ENCODE results near the gene LHFPL3. TPM values are rescaled to one million over a fixed set of nuclear protein-coding genes. Genes with fewer than 3 reads are reported as not detected.
A peak's percentile ranks its signal among the peaks of the same experiment; 100 is the strongest.
"Not testable (repeated sequence)": the region's sequence is repeated elsewhere in the genome, so short reads cannot be mapped to it uniquely, and the experiment has no call there.

Gene LHFPL3
- polyA plus RNA-seq, 1 of the 3 experiments (the other 2 are of a cell fraction): not detected

DNA sequence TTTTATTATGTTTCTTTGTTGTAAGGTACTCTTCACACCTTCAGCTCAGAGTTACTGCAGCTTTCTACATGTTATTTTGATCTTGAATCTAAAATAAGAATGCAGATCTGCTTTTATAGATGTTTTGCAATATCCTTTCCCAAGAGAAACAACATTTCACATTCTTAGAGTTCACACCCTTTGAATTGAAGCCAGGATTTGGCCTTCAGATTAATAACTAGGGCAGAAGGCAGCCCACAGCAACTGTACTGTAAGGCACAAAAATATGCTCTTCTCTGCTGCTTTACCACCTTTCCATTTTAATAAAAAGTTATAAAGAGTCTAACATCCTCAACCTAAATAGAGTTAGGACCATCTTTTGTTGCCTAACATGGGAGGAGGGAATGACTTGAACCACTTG, 224.7 kb downstream of the LHFPL3 start (continued):
- TF ChIP-seq, protein P1, sequence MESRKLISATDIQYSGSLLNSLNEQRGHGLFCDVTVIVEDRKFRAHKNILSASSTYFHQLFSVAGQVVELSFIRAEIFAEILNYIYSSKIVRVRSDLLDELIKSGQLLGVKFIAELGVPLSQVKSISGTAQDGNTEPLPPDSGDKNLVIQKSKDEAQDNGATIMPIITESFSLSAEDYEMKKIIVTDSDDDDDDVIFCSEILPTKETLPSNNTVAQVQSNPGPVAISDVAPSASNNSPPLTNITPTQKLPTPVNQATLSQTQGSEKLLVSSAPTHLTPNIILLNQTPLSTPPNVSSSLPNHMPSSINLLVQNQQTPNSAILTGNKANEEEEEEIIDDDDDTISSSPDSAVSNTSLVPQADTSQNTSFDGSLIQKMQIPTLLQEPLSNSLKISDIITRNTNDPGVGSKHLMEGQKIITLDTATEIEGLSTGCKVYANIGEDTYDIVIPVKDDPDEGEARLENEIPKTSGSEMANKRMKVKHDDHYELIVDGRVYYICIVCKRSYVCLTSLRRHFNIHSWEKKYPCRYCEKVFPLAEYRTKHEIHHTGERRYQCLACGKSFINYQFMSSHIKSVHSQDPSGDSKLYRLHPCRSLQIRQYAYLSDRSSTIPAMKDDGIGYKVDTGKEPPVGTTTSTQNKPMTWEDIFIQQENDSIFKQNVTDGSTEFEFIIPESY (IDR thresholded peaks at IDR 0.05; ENCODE audit: borderline replicate concordance, low read depth): no peak
- no peak for TF ChIP-seq JUND (IDR thresholded peaks at IDR 0.05)
- TF ChIP-seq MXI1 (IDR thresholded peaks at IDR 0.05; ENCODE audit: low read depth, low read length): no peak
- TF ChIP-seq ELF1 (IDR thresholded peaks at IDR 0.05): no peak
- TF ChIP-seq TEAD4 (IDR thresholded peaks at IDR 0.05; ENCODE audit: borderline replicate concordance, insufficient read depth): no peak
- no peak for TF ChIP-seq MEF2A (IDR thresholded peaks at IDR 0.05; ENCODE audit: borderline replicate concordance, low read depth)
- TF ChIP-seq RCOR1 (IDR thresholded peaks at IDR 0.05; ENCODE audit: low read length): no peak
- no peak for TF ChIP-seq NFIC (IDR thresholded peaks at IDR 0.05; ENCODE audit: borderline replicate concordance)

DNA sequence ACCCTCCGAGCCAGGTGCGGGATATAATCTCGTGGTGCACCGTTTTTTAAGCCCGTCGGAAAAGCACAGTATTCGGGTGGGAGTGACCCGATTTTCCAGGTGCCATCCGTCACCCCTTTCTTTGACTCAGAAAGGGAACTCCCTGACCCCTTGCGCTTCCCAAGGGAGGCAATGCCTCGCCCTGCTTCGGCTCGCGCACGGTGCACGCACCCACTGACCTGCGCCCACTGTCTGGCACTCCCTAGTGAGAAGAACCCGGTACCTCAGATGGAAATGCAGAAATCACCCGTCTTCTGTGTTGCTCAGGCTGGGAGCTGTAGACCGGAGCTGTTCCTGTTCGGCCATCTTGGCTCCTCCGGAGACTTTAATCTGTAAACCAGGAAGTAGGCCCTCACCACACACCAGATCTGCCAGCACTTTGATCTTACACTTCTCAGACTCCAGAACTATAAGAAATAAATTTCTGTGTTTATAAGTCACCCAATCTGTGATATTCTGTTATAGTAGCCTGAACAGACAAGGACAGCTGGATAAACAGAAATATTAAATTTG, 235.0 kb downstream of the LHFPL3 start:
- DNase-seq; H3K4me2 ChIP-seq; CTCF ChIA-PET; H3K27me3 ChIP-seq (ENCODE audit: insufficient read depth); H3K9ac ChIP-seq; H3K4me1 ChIP-seq (ENCODE audit: control insufficient read depth in 1 of 2, insufficient read depth in 2 of 2, low read depth in 1 of 2, low read length in 1 of 2); H3K9me3 ChIP-seq; H3K4me3 ChIP-seq (ENCODE audit: low read depth in 2 of 2, low read length in 1 of 2); H3K79me2 ChIP-seq (ENCODE audit: insufficient read depth); H3K27ac ChIP-seq (ENCODE audit: low read depth in 2 of 2, low read length in 1 of 2); H3F3A ChIP-seq (replicated peaks; ENCODE audit: insufficient read depth); H3K9me2 ChIP-seq; POLR2A ChIA-PET; H4K20me1 ChIP-seq (ENCODE audit: insufficient read depth); H3K36me3 ChIP-seq (replicated peaks in 1 of 2; ENCODE audit: control insufficient read depth in 1 of 2, insufficient read depth in 2 of 2, low read length in 1 of 2): not testable (repeated sequence)
- H2AFZ ChIP-seq (ENCODE audit: low read depth): 0 out of 2 replicates have a peak overlapping the region, but pooled peaks have one; percentile 46
- WGBS (ENCODE audit: low lambda C conversion rate): 51% methylated on average over 15 of the region's 22 CpGs

DNA sequence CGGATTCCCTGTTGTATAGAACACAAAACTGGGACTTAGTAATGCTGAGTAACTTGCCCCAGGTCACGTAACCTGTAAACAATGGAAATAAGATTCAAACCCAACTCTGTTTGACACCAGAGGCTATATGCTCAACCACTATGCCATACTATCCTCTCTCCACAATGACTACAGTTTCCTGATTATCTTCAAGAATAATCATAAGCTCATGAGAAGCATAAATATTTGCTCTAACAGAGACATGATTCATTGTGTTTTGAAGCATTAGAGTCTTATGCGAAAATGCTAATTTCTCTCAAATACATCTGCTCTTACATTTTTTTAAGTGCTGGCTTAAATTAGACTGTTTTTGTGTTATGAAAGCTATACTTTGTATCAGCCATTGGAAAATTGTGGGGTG, 241.3 kb downstream of the LHFPL3 start:
- no peak overlapping the region for H3K4me2 ChIP-seq
- WGBS (ENCODE audit: low lambda C conversion rate): 37% methylated on average over 3 of the region's 3 CpGs
- H3K4me1 ChIP-seq (ENCODE audit: control insufficient read depth in 1 of 2, insufficient read depth in 2 of 2, low read depth in 1 of 2, low read length in 1 of 2): no peaks in the 10 kb centered on the region
- no peaks in the 10 kb centered on the region for H3K79me2 ChIP-seq (ENCODE audit: insufficient read depth)
- H3F3A ChIP-seq (replicated peaks; ENCODE audit: insufficient read depth): no peaks in the 10 kb centered on the region
- H3K36me3 ChIP-seq (replicated peaks in 1 of 2; ENCODE audit: control insufficient read depth in 1 of 2, insufficient read depth in 2 of 2, low read length in 1 of 2): no peaks in the 10 kb centered on the region
- ChIA-PET POLR2A (no interaction called here), CTCF (interaction anchor here (1.2 to 2.1 kb wide), 2 partner anchors 22 to 74 kb away, joined by 3 to 6 read pairs; no protein-coding TSS in a partner anchor)
- no peaks in the 10 kb centered on the region for H3K27me3 ChIP-seq (ENCODE audit: insufficient read depth)
- no peak for DNase-seq
- no peaks in the 10 kb centered on the region for H3K9me2 ChIP-seq
- no peak overlapping the region for H3K9ac ChIP-seq
- no peak overlapping the region for H2AFZ ChIP-seq (ENCODE audit: low read depth)
- H4K20me1 ChIP-seq (ENCODE audit: insufficient read depth): no peaks in the 10 kb centered on the region
- H3K4me3 ChIP-seq (ENCODE audit: low read depth in 2 of 2, low read length in 1 of 2): no peak overlapping the region
- TF ChIP-seq TAF1 (IDR thresholded peaks at IDR 0.05; ENCODE audit: borderline replicate concordance, low read depth, low read length) (no peak), CHD2 (IDR thresholded peaks at IDR 0.05; ENCODE audit: low read length, partially characterized antibody) (no peak), FOSL2 (IDR thresholded peaks at IDR 0.05; ENCODE audit: borderline replicate concordance, low read depth) (no peak)
- no peaks in the 10 kb centered on the region for H3K9me3 ChIP-seq
- H3K27ac ChIP-seq (ENCODE audit: low read depth in 2 of 2, low read length in 1 of 2): no peak overlapping the region

Data from SK-N-SH (cell line).